Right lobe of liver (tissue), 4 donors: ENCODE results near the gene IGFBP5.

Experiments used
- POLR2A ChIP-seq: fragments of 450-650 bp; IDR thresholded peaks from one replicate; pipeline ENCODE4 v1.6.1; 2017; ENCODE audit warnings: antibody characterized with exemption, mild to moderate bottlenecking
- TF ChIP-seq, protein P1 (sequence below), 4 donors: fragments of 200-600 bp in 3 of 4; fragments of 450-650 bp in 1 of 4; IDR thresholded peaks; one replicate each; pipeline versions ENCODE4 v1.5.1 to v1.8.0; 2016 to 2022; ENCODE audit warnings: antibody characterized with exemption in 4 of 4, mild to moderate bottlenecking in 2 of 4
- donor health status: DM: no; HTN: no; CAD: no.
- donor health status: DM: no; HTN: no; CAD: no.
- donor health status: DM: no; HTN: yes; CAD: no.

DNA sequence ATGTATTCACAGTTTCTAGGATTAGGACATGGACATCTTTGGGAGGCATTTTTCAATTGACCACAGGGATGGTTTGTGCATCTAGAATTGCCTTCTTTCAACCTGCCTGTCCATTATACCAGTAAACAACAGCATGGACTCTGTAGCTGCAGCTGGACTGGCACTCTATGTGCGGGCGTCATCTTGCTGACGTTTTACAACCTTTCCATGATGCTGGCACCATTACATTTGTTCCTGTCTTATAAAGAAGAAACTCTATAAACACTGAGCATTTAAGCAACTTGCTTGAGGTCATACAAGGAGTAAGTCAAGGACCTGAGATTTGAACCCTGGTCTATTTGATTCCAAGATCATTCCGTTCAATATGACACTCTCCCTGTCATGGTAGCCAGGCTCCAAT is 25.4 kb upstream of the IGFBP5 start:
- no peak for TF ChIP-seq POLR2A
- TF ChIP-seq, protein P1, sequence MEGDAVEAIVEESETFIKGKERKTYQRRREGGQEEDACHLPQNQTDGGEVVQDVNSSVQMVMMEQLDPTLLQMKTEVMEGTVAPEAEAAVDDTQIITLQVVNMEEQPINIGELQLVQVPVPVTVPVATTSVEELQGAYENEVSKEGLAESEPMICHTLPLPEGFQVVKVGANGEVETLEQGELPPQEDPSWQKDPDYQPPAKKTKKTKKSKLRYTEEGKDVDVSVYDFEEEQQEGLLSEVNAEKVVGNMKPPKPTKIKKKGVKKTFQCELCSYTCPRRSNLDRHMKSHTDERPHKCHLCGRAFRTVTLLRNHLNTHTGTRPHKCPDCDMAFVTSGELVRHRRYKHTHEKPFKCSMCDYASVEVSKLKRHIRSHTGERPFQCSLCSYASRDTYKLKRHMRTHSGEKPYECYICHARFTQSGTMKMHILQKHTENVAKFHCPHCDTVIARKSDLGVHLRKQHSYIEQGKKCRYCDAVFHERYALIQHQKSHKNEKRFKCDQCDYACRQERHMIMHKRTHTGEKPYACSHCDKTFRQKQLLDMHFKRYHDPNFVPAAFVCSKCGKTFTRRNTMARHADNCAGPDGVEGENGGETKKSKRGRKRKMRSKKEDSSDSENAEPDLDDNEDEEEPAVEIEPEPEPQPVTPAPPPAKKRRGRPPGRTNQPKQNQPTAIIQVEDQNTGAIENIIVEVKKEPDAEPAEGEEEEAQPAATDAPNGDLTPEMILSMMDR (IDR thresholded peaks at IDR 0.05): no peak
